ENCODE results near the gene NKPD1.

Gene NKPD1

GRCh38 chr19:45112111-45112827 lies 48.5 kb downstream of the NKPD1 start:
- no peak for DNase-seq

Data from activated CD4-positive, alpha-beta T cell treated with anti-CD3 and anti-CD28 coated beads, Interleukin-2, Interleukin-6, amounts not matched to agents 100 ng/mL and 50 ng/mL, durations not matched to agents 16 hours and 8 hours (primary cell).